NCI-H1092 treated with DMSO at 0.1 percent for 48 hours (cell line): ENCODE data around the gene FOXA1.

Experiments
- DNase-seq: peaks from one replicate; lab custom pipeline; 2025; lab: John Stamatoyannopoulos, UW

FOXA1 gene

DNA sequence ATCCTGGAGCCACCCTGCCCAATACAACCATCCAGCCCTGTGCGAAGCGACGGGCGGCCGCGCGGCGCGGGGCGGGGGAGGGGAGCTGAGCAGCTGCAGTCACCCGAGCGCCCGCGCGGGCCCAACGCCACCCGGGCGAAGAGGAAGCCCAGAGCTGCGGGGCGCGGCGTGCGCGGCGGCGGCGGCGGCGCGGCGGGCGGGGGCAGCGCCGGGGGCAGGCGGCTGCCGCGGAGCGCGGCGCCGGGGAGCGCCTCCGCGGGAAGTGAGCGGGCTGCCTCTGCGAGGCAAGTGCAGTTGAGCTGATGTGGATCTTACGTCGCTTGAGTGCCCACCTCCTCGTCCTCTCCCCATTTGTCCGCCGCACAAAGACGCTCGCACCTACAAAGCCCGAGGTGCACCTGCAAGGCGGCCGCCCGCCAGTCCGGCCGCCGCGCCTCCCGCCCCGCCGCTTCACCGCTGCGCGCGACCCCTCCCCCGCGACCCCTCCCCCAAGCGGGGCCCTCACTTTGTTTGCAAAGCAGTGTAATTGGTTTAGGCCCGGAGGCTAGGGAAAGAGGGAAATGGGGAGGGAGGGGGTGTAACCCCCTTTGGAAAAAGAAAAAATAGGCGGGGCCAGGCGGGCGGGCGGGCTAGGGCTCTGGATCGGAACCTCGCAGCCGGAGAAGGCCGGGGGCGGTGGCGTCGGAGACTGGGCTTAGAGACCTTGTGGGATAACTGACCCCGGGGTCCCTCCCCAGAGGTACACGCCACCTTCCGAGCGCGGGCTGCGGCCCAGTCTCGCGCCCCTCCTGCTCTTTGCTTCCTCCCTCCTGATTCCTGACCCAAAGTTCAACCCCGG lies at the start of gene FOXA1, which contains the start of gene TTC6:
FOXA1 (minus strand) TSS at position 279 of the 838 bp plus-strand sequence; CDS start at position 2, 277 bp downstream.
TTC6 (plus strand) TSS at position 659 of the 838 bp plus-strand sequence. CDS start 26,436 bp downstream, outside the sequence.
- peak; percentile 95 for DNase-seq

DNA sequence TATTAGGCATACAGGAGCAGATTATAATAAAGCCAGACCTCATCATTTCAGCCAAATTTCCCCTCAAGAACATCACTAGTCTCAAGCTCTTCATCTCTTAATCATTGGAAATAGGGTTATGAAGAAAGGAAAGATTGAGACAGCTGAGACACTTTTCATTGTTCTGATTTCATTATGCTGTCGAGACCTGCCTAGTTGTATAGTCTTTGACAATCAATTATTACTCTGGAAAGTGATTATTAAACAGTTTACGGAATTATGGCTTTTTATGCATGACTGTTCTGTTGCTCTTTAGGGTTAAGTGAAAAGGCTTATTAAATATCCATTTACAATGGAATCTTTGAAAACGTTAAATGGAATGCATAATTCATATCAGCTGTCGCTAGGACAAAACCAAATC lies 48.7 kb upstream of the FOXA1 start:
- DNase-seq: no peak

DNA sequence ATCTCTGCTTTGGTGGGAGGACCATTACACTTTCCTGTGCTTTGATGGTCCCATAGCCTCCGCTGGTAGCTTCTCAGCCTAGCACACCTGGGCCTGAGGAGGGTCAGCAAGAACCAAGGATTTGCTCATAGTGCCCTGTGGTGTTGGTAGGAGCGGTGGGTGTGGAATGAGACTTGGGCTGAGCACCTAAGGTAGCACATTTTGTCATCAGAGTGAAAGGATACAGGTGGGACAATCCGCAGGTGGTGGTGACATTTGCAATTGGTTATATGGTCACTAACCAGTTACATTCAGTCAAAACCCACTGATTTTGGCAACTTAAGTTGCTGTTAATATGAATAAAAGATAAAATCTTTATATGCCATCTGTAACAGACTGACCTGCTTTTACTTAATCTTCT lies 47.1 kb upstream of the FOXA1 start:
- DNase-seq: no peak

DNA sequence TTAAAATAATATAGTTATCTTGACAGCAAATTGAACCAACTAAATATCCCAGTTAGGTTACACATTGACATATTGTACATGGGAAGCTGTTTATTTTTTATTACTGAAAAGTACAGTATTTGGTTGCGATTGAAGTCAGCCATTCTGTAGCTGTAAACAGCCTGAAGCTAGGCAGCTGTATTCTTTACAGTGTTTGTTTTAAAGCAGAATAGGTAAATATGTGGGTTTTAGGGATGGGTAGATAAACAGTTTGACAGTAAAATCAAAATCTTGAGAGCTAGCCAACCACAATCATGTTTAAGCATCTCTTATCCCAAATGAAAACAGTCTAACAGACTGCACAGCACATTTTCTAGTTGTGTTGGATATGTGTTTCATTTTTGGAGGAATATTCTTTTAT lies 46.1 kb upstream of the FOXA1 start:
- no peak for DNase-seq

DNA sequence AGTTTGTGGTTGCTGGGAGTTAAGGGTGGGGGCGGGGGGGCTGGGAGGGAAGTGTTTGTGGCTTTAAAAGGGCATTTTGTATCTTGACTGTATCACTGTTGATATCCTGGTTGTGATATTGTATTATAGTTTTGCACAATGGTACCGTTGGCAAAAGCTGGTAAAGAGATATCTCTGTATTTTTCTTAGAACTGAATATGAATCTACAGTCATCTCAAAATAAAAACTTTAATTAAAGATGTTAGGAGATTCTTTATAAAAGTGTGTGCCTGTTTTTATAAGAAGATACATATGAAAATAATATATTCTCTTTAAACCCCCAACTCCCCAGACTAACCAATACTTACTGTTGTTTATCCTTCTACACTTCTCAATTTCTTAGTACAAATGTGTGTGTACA lies 43.5 kb upstream of the FOXA1 start:
- DNase-seq: no peak

DNA sequence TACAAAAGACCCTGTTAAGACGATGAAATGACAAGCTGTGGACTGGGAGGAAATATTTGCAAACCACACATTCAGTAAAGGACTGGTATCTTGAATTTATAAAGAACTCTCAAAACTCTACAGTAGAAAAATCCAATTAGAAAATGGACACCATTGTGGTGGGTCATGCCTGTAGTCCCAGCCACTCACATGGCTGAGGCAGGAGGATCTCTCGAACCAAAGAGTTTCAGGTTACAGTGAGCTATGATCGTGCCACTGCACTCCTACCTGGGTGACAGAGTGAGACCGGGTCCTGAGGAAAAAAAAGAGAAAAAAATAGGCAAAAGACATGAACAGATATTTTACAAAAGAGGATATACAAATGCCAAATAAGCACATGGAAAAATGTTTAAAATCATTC lies 42.3 kb upstream of the FOXA1 start:
- no peak for DNase-seq

DNA sequence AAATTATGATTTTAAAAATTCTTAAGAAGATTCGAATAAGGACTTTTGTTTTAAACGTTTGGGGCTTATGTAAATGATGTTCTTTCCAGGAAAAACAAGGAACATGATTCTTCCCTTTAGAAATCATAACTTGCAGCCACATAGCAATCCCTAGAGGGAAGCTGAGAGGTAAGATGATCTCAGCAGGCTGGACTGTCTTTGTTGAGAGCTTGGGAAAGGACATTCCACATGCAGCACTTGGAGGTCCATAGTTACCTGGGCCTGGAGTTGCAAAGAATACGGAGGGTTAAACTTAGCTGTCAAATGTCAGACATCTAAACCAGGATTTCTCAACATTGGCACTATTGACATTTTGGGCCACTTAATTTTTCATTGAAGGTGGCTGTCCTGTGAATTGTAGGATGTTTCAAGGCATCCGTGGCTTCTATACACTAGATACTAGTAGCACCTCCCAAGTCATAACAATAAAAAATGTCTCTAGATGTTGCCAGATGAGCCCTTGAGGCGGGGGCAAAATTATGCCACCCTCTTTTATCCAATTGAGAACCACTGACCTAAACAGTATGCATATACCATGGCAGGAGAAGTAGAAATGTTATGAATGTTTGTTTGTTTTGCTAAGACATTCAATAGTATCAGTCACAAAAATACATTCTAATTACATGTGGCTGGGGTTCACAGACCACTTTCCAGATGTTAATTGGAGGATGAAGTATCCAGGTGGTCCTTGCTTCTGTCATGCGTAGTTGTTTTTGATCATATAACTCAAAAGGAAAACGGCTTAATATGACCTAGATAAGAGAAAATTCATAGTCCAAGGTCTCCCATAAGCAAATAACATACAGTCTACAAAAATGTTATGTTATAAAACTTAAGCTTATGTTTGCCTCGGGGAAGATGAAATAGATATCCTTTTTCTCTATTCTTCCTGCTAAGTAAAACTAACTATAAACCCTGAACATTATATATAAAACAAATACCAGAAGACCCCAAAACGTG lies 30.8 kb upstream of the FOXA1 start:
- DNase-seq: no peak

DNA sequence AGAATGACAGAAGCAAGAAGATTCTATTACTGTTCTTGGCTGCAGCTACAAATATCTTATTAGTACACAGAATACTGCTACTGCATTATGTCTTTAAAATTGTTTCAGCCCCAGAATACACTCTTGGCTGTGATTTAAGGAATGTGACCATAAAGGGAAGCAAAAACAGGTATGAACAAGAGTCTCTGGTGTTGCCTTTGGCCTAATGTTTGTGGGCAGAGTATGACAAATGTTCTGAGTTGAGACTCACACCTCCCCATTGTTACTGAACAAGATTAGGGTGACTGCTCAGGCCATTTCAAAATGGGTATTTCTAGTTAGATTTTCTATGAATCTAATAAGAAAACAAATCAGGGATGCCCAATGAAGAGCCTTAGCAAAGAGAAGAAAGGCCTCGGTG lies 28.9 kb upstream of the FOXA1 start:
- DNase-seq: no peak

DNA sequence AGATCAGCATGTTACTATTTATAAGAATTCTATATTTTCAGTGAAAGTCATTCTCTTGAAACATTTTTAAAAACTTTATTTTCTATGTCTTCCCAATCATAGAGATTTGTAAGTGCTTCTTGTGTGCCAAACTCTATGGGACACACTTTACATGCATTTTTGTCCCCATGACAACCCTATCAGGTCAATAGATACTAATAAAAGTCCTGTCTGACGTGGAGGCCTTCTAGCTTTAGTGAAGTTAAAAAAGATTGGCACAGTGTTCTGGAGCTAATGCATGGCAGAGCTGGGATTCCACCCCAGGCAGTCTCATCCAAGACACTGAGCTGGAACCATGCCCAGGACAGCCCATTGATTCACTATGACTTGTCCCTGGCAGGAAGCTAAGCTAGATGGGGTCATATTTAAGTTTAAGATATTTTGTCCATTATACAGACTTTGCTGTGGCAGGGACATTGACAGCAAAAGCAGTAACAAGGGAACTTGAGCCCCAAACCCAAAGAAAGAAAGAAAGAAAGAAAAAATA lies 28.4 kb upstream of the FOXA1 start:
- DNase-seq: peak; percentile 26

DNA sequence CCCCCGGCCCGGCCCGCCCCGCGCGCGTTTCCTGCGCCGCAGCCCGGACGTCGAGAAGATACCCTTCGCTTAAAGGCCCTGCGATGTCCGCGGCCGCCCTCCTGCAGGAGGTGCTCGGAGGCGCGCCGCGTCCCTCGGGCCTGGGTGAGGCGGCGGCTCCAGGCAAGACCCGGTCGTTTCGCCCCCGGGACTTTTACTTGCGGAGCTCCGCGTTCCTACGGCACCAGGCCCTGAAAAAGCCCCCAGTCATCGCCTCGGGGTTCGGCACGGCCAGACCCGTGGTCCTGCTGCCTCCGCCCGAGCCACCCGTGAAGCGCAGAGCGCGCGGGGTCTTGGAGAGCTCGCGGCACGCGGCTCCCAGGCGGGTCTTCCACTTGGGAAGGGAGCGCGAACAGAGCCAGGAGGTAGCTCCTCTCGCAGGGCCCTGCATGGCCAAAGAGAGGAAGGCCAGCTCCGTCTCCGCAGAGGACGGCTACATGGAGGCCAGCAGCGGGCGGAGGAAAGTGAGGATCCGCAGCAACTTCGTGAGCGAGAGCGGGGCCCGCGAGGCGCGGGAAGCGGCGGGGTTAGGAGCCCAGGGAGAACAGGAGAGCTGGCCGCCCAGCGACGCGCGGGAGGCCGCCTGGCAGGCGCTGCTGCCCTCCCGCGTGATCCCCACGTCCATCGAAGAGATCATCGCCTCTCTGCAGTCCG lies 27.3 kb upstream of the FOXA1 start:
- DNase-seq: no peak

DNA sequence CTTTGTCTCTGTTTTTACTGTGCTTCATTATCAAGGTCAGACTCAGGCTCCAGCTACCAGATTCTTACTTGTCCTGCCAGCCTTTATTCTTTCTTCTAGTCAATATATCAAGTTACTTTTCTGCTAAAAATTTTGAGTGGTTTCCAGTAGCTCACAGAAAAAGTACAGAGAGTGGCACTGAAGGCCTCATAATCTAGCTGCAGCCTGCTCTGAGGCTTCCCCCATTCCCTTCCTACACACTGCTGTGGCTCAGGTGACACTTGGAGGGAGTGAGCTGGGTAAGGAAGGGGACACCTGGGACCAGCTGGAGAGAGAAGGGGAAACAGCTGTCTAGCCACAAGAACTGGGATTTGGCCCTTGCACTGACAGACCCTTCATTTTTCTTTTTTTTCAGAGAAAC lies 25.8 kb upstream of the FOXA1 start:
- DNase-seq: no peak

DNA sequence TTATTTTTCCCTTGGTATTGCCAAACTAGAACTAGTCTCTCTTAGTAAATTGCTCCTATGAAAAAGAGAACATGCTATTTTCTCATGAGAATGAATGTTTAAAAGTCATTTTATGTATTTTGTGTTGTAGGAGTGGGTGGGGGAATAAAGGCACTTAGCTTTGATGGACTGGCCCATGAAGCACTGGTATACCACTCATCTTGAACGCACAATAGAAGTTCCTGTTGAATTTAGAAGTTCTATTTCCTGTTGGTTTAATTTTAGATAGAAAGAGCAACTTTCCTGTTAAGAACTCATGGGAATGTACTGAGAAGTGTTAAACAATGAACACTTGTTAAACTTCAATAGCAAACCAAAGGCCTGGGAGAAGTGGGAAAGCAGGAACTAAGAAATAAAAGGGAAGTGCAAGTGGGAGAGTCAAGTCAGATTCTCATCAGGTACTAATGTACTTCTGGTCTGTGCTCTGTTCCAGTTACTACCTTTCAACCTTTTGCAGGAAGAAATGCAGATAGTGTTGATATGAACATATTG lies 23.5 kb upstream of the FOXA1 start:
- no peak for DNase-seq

DNA sequence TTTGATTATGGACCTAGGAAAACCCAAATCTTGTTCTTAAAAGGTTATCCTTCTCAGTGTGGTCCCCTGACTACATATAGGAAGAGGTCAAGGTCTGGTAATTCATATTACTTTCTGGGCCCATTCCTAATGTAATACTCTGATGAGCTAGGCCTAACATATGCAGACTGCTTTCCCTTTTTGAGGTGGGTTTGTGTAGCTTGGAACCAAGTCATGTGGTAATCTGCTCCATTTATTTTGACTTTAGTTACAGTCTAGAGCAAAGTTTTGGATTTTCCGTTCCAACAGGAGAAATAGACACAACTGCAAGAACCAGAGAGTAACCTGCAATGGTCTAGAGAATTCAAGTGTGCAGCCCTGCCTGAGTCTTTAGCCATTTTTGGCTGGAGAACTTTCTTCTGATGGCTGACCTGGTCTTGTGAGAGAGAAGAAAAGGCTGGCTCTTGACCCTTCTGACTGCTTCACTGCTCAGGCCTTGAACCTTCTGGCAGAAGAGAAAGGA lies 22.9 kb upstream of the FOXA1 start:
- no peak for DNase-seq

DNA sequence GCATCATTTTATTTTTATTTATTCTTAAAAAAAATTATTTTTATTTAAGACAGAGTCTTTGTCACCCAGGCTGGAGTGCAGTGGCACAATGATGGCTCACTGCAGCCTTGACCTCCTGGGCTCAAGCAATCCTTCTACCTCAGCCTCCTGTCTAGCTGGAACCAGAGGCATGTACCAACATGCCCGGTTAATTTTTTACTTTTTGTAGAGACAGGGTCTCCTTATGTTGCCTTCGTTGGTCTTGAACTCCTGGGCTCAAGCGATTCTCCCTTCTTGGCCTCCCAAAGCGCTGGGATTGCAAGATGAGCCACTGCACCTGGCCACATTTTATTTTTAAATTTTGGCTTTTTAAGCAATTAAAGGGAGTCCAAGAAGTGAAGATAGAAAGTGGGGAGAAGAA lies 21.8 kb upstream of the FOXA1 start:
- DNase-seq: no peak

DNA sequence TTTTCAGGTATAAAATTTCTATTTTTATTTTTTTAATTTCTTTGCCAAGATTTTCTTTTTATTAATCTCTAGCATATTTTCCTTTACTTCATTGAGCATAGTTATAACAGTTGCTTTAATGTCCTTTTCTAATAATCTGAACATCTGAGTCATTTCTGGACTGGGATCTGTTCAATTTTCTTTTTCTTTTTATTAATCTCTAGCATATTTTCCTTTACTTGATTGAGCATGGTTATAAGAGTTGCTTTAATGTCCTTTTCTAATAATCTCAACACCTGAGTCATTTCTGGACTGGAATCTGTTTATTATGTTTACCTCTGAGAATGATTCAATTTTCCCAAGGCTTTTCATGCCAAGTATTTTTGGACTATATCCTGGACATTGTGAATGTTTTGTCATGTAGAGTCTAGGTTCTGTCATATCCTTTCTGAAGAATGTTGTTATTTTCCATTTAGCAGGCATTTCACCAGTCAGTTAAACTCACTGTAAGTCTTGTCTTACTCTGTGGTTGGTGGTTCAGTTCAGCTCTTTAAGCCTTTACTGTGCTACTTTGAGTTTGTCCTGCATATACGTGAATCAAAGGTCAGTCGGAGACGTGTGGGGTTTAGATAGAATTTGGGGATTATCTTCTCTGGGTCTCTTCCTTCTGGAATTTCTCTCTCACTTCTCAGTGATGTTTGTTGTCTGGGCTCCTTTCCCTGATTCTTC lies 20.7 kb upstream of the FOXA1 start:
- DNase-seq: no peak

DNA sequence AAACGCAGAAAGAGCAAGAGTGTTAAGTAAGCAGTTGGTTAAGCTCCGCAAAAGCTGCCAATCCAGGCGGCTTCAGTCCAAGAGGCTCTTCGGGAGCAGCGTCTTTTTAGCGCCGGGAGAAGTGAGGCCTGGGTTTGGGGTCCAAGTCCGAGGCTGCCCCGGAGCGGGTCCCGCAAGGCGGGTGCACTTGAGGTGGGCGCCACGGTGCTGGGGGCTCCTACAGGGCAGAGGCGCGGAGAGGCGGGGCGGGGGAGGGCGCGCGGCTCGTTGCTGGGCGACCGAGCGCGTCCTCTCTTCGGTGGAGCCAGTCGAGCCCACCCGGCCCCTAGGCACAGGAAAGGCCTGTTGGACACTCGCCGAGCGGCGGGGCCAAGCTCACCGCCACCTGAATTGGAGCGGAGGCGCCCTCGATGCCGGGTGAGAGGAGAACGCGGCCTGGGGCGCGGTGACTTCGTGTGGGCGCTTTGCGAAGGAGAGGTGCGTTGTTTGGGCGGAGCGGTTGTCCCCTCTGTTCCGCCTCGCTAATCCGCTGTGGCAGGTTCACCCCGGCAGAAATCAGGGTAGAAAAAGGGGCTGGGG lies 16.0 kb upstream of the FOXA1 start:
- no peak for DNase-seq

DNA sequence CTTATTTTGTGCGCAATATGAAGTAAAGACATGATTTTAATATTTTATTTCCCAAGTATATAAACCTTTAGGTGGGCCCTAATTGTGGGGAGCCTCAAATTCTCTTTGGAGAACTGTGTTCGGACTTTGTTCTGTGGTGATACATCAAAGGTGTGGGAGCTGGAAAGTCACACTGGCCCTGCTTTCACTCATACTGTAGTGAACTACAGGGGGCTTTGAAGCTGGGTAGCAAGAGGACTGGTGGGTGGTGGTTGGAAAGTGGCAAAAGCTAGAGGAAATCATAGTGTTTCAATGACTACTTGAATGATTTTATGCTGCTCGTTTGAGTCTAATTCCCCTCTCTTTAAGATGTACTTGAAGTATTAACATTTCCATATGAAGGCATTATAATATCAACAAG lies 13.6 kb upstream of the FOXA1 start:
- no peak for DNase-seq

DNA sequence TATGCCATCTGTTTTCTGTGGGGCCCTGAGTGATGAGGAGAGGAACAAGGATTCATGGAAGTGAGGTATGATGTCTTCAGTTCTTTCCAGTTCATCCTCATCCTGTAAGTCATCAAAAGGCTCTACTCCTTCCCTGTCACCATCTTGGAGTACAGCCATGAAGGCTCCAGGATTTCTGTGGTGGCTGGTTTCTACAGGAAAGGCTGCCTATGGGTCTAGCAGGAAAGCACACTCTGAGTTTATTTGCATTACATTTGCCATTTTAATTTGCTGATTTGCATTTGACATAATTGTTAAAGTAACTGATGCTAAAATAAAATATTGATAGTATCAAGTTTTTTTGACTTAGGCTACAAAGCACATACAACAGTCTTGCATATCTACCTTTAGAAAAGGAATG lies 11.6 kb upstream of the FOXA1 start:
- no peak for DNase-seq

DNA sequence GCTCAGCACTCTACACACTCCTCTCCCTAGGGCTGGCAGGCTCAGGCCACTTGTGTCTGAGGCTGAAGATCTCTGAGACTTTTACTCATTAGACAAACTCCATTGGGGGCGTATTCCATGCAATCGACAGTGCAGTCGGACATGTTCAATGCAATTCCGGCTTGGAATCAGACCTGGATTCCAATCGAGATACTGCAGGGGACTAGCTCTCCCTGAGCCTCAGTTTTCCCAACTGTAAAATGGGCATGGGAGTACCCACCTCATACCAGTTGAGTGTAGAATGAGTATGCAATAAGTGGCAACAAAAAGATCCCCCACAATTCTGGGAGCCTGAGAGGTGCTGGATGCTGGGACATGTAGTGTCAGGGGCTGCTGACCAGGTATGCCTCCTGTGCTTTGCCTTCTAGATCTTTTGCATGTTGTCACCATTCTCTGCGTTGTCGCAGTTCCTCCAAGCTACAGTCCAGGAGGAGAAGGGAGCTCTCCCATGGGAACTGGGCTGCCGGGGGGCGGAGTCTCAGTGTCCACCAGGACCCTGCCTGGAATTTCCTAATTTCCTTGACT lies 8.7 kb upstream of the FOXA1 start:
- DNase-seq: no peak
